ENCODE results near the gene C10orf95.

- no peak for TF ChIP-seq MXI1 (IDR thresholded peaks at IDR 0.05; ENCODE audit: low read depth, low read length)
- TF ChIP-seq, protein P1, sequence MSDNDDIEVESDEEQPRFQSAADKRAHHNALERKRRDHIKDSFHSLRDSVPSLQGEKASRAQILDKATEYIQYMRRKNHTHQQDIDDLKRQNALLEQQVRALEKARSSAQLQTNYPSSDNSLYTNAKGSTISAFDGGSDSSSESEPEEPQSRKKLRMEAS (IDR thresholded peaks at IDR 0.05; ENCODE audit: low read depth) = no peak
- TF ChIP-seq, protein P2, sequence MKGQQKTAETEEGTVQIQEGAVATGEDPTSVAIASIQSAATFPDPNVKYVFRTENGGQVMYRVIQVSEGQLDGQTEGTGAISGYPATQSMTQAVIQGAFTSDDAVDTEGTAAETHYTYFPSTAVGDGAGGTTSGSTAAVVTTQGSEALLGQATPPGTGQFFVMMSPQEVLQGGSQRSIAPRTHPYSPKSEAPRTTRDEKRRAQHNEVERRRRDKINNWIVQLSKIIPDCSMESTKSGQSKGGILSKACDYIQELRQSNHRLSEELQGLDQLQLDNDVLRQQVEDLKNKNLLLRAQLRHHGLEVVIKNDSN (IDR thresholded peaks at IDR 0.05; ENCODE audit: borderline replicate concordance, low read depth) = no peak
- TF ChIP-seq CTCF (IDR thresholded peaks at IDR 0.05) = no peak
These were observed 16.8 kb downstream of the C10orf95 start for GRCh38 chr10:102434394-102435132.

Data from SK-N-SH (cell line).